Osteoblast (primary cell): ENCODE measurements around the gene SUDS3. TPM values are rescaled to one million over a fixed set of nuclear protein-coding genes. Genes with fewer than 3 reads are reported as not detected.

Experiments used
- DNase-seq: peaks from one replicate; pipeline ENCODE4 v3.0.0; 2011; ENCODE audit warnings: low spot score, mixed read lengths; ENCODE audit not compliant: insufficient read length; ENCODE audit errors: missing footprints
- H2AFZ ChIP-seq: 2 replicates; pipeline ENCODE4 v1.6.0; 2011; ENCODE audit warnings: mild to moderate bottlenecking, low read length
- H3K27ac ChIP-seq: 2 replicates; pipeline ENCODE4 v1.5.1; 2011; ENCODE audit warnings: mild to moderate bottlenecking, low read depth, low read length, moderate library complexity
- H3K27me3 ChIP-seq: 2 replicates; pipeline ENCODE4 v1.6.0; 2012; ENCODE audit warnings: mild to moderate bottlenecking, control low read depth, inconsistent platforms, low read length, moderate library complexity; ENCODE audit not compliant: insufficient read depth
- H3K36me3 ChIP-seq: 2 replicates; pipeline ENCODE4 v1.5.1; 2011; ENCODE audit warnings: mild to moderate bottlenecking, low read length, control low read depth, moderate library complexity; ENCODE audit not compliant: insufficient read depth
- H3K4me1 ChIP-seq: 2 replicates; pipeline ENCODE4 v1.5.1; 2011; ENCODE audit warnings: mild to moderate bottlenecking, low read length, control low read depth, moderate library complexity; ENCODE audit not compliant: insufficient read depth
- H3K4me2 ChIP-seq: 2 replicates; pipeline ENCODE4 v1.6.0; 2011; ENCODE audit warnings: mild to moderate bottlenecking, low read length; ENCODE audit not compliant: insufficient read depth
- H3K4me3 ChIP-seq: fragments of 200-600 bp; sonication (generic); 3 replicates; pipeline ENCODE4 v1.5.1; 2012; ENCODE audit warnings: mild to moderate bottlenecking, low read length, inconsistent platforms; ENCODE audit not compliant: insufficient read depth
- H3K79me2 ChIP-seq: 2 replicates; pipeline ENCODE4 v1.6.0; 2012; ENCODE audit warnings: mild to moderate bottlenecking, low read length, control low read depth, inconsistent platforms; ENCODE audit not compliant: insufficient read depth
- H3K9me3 ChIP-seq: 2 replicates; pipeline ENCODE4 v1.5.1; 2011; ENCODE audit warnings: low read depth, low read length, control low read depth
- H4K20me1 ChIP-seq: 2 replicates; pipeline ENCODE4 v1.6.0; 2012; ENCODE audit warnings: mild to moderate bottlenecking, low read length, control low read depth; ENCODE audit not compliant: insufficient read depth
- total RNA-seq: library from RNA; depleted of rRNA; stranded (reverse); fragments of >200 nt; gene quantifications from 2 replicates; pipeline ENCODE4 v1.2.3, GENCODE V29; 2012
- TF ChIP-seq, protein P1 (sequence below): IDR thresholded peaks from 2 replicates; pipeline ENCODE4 v1.5.1; 2011; ENCODE audit warnings: mild to moderate bottlenecking, low read depth, low read length, moderate library complexity; ENCODE audit errors: extremely low read depth

SUDS3 gene
- total RNA-seq, 1 donor = 29.7 TPM

DNA sequence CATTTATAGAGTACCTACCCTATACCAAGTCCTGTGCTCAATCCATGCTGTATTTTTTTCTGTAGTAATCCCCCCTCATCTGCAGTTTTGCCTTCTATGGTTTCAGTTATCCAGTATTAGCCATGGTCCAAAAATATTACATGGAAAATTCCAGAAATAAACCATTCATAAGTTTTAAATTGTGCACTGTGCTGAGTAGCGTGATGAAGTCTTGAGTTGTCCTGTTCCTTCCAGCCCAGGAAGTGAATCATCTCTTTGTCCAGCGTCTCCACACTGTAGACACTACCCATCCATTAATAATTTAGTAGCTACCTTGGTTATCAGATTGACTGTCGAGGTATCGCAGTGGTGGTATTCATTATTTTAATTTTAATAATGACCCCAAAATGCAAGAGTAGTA, 54.2 kb downstream of the SUDS3 start:
- no peaks in the 10 kb centered on the region for H3K79me2 ChIP-seq
- no peaks in the 10 kb centered on the region for H3K4me1 ChIP-seq
- H3K27ac ChIP-seq = no peak overlapping the region
- TF ChIP-seq, protein P1, sequence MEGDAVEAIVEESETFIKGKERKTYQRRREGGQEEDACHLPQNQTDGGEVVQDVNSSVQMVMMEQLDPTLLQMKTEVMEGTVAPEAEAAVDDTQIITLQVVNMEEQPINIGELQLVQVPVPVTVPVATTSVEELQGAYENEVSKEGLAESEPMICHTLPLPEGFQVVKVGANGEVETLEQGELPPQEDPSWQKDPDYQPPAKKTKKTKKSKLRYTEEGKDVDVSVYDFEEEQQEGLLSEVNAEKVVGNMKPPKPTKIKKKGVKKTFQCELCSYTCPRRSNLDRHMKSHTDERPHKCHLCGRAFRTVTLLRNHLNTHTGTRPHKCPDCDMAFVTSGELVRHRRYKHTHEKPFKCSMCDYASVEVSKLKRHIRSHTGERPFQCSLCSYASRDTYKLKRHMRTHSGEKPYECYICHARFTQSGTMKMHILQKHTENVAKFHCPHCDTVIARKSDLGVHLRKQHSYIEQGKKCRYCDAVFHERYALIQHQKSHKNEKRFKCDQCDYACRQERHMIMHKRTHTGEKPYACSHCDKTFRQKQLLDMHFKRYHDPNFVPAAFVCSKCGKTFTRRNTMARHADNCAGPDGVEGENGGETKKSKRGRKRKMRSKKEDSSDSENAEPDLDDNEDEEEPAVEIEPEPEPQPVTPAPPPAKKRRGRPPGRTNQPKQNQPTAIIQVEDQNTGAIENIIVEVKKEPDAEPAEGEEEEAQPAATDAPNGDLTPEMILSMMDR = no peak
- H3K9me3 ChIP-seq = no peaks in the 10 kb centered on the region
- no peaks in the 10 kb centered on the region for H4K20me1 ChIP-seq
- no peak overlapping the region for H3K4me3 ChIP-seq
- no peaks in the 10 kb centered on the region for H3K27me3 ChIP-seq
- no peak for DNase-seq
- no peaks in the 10 kb centered on the region for H3K36me3 ChIP-seq
- H3K4me2 ChIP-seq = no peak overlapping the region
- no peak overlapping the region for H2AFZ ChIP-seq

DNA sequence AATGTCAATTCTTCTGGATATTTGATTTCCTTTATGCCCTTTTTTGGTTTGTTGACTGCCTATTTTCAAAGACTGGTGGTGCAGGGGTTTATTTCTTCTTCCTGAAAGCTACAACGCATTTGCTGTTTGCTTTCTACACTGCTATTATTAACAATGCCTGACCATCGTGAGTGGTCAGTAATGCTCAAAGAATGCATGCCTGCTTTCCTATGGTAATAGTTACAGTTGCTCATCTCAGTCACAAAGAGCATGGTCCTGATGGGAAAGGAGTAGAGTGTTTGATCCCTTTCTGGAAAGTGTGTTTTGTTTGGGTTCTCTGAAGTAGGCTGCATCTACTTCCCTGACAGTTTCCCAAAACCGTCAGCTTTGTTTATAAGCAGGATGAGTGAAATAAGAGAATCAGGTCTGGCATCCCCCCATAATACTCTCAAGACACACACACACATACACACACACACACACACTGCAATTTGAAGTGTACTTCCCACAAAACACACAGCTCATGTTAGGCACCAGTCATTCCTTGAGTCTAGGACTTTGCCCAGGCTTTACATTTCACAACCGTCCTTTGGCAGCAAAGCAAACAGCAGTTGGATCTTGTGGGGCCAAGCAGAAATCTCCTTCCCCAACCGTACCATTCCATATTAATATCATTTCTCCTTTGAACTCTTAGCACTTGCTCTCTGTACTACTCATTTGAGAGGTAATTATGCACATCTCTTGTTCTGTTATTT, 56.6 kb downstream of the SUDS3 start:
- no peaks in the 10 kb centered on the region for H3K36me3 ChIP-seq
- no peak overlapping the region for H3K4me3 ChIP-seq
- no peaks in the 10 kb centered on the region for H3K79me2 ChIP-seq
- H3K4me2 ChIP-seq = no peak overlapping the region
- no peak for DNase-seq
- no peak overlapping the region for H3K27ac ChIP-seq
- H3K9me3 ChIP-seq = no peaks in the 10 kb centered on the region
- no peaks in the 10 kb centered on the region for H3K27me3 ChIP-seq
- TF ChIP-seq, protein P1 = no peak
- H4K20me1 ChIP-seq = no peaks in the 10 kb centered on the region
- H3K4me1 ChIP-seq = no peaks in the 10 kb centered on the region
- H2AFZ ChIP-seq = no peak overlapping the region

DNA sequence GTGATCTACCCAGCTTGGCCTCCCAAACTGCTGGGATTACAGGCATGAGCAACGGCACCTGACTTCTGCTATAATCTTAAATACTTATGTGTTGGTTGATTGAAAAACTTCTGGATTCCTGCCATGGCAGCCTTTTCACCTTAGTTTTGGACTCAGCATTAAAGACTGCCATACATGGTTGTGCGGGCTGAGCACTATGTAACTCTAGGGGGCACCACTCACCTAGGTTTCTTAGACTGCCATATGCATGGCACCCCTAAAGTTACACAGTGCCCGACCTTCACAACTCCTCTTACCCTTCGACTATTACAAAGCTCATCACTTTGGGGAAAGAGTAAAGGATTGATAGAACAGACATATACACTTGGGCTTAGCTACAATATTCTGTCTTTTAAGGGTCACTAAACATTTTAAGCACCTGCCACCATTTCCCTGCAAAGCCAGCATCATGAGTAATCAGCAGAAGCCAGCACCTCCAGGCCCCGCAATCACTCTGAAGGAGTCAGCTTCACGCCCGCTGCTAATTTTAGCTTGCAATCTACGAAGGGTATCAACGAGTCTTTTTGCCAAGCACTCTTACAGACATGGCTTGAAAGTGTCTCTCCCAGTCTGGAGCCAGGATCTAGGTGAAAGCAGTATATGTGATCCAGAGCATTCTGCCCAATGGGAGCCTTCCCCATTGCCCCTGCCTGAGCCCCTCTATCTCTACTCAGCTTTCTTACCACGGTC, 59.8 kb downstream of the SUDS3 start:
- DNase-seq = no peak
- TF ChIP-seq, protein P1 = no peak
- Histone ChIP-seq H4K20me1 (no peaks in the 10 kb centered on the region), H3K4me2 (no peak overlapping the region), H3K9me3 (no peaks in the 10 kb centered on the region), H3K4me1 (no peaks in the 10 kb centered on the region), H3K27me3 (no peaks in the 10 kb centered on the region), H3K36me3 (no peaks in the 10 kb centered on the region), H3K79me2 (no peaks in the 10 kb centered on the region), H3K27ac (no peak overlapping the region), H2AFZ (no peak overlapping the region), H3K4me3 (no peak overlapping the region)

DNA sequence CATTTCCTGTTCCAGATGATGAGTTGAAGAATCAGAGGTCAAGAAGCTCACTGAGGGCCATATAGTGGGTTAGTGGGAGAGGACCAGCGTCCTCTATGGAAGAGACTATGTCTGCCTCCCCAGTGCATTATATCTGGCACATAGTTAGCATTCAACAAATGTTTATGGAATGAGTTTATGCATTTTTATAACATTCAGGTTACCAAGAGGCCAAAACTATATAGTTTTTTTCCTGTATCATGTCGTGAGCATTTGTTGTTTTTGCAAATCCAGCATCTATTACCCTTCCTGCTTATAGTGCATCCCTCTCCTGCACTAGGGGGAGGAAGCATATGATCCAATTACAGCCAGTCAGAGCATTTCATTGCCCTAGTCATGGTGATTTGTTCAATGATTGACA, 60.6 kb downstream of the SUDS3 start:
- no peaks in the 10 kb centered on the region for H3K79me2 ChIP-seq
- no peak overlapping the region for H3K27ac ChIP-seq
- TF ChIP-seq, protein P1 = no peak
- no peak overlapping the region for H3K4me2 ChIP-seq
- H3K4me1 ChIP-seq = no peaks in the 10 kb centered on the region
- H4K20me1 ChIP-seq = no peaks in the 10 kb centered on the region
- no peak overlapping the region for H2AFZ ChIP-seq
- no peak for DNase-seq
- H3K4me3 ChIP-seq = no peak overlapping the region
- H3K27me3 ChIP-seq = no peaks in the 10 kb centered on the region
- H3K9me3 ChIP-seq = no peaks in the 10 kb centered on the region
- H3K36me3 ChIP-seq = no peaks in the 10 kb centered on the region
